HEK293 (cell line): Measurements from ENCODE around the gene YARS2.

Experiments
- MEIS1 ChIP-seq: sonication (generic); formaldehyde crosslinking; IDR thresholded peaks from 2 replicates; pipeline ENCODE4 v1.8.1; 2022; ENCODE audit warnings: missing genetic modification reagents, mild to moderate bottlenecking, borderline replicate concordance
- ZNF521 ChIP-seq: fragments of 450-650 bp; formaldehyde crosslinking; IDR thresholded peaks from 2 replicates; pipeline ENCODE4 v1.5.1; 2017; ENCODE audit warnings: missing biosample characterization, mild to moderate bottlenecking, missing genetic modification characterization
- ZSCAN16 ChIP-seq: fragments of 450-650 bp; formaldehyde crosslinking; IDR thresholded peaks from 2 replicates; pipeline ENCODE4 v1.5.1; 2016; ENCODE audit warnings: missing biosample characterization, missing genetic modification characterization
- TF ChIP-seq, protein P1 (sequence below): sonication (generic); formaldehyde crosslinking; IDR thresholded peaks from 2 replicates; pipeline ENCODE4 v1.8.1; 2022; ENCODE audit warnings: mild to moderate bottlenecking, moderate library complexity, missing genetic modification reagents
- TF ChIP-seq, protein P2 (sequence below): fragments of 450-650 bp; formaldehyde crosslinking; IDR thresholded peaks from 2 replicates; pipeline ENCODE4 v1.5.1; 2016; ENCODE audit warnings: missing biosample characterization, missing genetic modification characterization

DNA sequence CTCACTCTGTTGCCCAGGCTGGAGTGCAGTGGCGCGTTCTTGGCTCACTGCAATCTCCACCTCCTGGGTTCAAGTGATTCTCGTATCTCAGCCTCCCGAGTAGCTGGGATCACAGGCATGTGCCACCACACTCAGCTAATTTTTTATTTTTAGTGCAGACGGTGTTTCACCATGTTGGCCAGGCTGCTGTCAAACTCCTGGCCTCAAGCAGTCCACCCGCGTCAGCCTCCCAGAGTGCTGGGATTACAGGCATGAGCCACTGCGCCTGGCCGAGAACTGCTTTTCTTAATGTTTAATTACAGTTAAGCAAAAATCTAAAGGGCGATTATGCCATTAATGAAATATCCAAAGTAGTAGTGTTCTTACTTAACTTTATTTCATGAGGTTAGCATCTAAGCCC, 13.6 kb downstream of the YARS2 start:
- TF ChIP-seq ZNF521, result no peak
- TF ChIP-seq ZSCAN16 (tag by site-specific recombination), result no peak
- no peak for TF ChIP-seq MEIS1 (CRISPR knock-in tag)
- TF ChIP-seq, protein P1, sequence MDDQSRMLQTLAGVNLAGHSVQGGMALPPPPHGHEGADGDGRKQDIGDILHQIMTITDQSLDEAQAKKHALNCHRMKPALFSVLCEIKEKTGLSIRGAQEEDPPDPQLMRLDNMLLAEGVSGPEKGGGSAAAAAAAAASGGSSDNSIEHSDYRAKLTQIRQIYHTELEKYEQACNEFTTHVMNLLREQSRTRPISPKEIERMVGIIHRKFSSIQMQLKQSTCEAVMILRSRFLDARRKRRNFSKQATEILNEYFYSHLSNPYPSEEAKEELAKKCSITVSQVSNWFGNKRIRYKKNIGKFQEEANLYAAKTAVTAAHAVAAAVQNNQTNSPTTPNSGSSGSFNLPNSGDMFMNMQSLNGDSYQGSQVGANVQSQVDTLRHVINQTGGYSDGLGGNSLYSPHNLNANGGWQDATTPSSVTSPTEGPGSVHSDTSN (CRISPR knock-in tag), result no peak
- TF ChIP-seq, protein P2, sequence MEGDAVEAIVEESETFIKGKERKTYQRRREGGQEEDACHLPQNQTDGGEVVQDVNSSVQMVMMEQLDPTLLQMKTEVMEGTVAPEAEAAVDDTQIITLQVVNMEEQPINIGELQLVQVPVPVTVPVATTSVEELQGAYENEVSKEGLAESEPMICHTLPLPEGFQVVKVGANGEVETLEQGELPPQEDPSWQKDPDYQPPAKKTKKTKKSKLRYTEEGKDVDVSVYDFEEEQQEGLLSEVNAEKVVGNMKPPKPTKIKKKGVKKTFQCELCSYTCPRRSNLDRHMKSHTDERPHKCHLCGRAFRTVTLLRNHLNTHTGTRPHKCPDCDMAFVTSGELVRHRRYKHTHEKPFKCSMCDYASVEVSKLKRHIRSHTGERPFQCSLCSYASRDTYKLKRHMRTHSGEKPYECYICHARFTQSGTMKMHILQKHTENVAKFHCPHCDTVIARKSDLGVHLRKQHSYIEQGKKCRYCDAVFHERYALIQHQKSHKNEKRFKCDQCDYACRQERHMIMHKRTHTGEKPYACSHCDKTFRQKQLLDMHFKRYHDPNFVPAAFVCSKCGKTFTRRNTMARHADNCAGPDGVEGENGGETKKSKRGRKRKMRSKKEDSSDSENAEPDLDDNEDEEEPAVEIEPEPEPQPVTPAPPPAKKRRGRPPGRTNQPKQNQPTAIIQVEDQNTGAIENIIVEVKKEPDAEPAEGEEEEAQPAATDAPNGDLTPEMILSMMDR (tag by site-specific recombination), result no peak
